Germinal center (tissue), 1 donor: ENCODE data around the gene SMAD4.

Experiments
- DNase-seq: peaks from one replicate; pipeline ENCODE4 v3.0.0; 2012; ENCODE audit warnings: mixed read lengths, low spot score

Gene SMAD4

GRCh38 chr18:51021226-51021965, 8.6 kb upstream of the SMAD4 start:
- no peak for DNase-seq

DNA sequence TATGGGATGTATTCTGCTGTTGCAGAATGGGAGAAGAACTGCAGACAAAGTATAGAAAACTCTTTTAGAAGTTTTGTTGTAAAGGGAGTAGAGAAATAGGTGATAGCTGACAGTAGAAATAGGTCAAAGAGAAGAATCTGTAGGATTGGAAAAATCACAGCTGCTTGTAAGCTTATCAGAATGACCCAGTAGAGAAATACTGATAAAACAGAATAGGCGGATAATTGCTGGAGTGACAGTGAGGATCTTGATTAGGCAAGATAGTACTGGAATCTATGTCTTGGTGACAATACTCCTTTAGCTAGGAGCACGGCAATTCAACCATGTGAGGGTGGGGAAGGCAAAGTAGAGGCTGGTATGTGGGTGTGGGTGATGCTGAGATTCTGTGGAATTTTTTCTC, 4.5 kb upstream of the SMAD4 start:
- DNase-seq, result no peak

GRCh38 chr18:51028201-51028805, 1.7 kb upstream of the SMAD4 start:
- no peak for DNase-seq

DNA sequence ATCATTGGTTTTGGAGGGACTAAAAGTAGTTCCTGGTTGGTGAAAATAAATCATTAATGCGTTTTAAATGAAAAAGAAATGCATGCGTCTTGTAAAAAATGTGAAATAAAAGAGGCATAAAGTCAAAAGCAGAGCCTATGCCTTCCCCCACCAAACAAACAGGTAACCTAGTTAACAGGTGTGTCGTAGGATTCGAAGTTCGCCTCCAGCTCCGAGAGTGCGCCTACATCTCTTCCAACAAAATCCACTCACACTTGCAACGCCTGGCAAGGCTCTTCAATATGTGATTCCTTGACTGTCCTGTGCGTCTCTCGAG, 677 bp upstream of the SMAD4 start:
- DNase-seq, result no peak

GRCh38 chr18:51030537-51031258, 685 bp downstream of the SMAD4 start:
- DNase-seq, result peak; percentile 73

GRCh38 chr18:51032193-51032592, 2.2 kb downstream of the SMAD4 start:
- no peak for DNase-seq

DNA sequence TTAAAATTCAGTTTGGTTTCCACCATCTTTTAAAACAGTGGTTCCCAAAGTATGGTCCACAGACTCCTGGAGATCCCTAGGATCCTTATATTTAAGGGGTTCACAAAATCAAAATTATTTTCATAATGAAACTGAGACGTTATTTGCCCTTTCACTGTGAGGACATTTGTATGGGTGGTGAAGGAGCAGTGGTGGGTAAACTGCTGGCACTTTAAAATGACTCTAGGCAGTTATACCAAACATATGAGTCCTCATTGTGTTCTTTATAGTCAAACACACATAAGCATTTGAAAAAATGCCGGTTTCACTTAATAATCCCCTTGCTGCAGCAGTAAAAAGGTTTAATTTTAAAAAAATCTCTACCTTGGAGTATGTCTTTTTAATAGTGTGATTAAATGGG, 7.2 kb downstream of the SMAD4 start:
- DNase-seq, result no peak

DNA sequence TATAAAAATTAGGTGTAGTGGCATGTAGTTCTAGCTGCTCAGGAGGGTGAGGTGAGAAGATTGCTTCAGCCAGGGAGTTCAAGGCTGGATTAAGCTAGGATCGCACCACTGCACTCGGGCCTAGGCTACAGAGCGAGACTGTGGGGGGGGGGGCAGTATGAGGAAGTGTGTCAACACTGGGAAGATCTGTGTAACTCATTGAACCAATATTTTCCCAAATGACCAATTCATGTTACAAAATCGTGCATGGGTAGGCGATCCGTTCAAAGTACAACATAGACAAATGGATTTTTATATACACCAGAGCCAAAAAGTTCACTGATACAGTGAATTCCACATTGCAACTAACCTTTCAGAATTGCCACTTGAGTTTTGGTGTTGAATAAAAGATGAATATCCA, 8.1 kb downstream of the SMAD4 start:
- DNase-seq, result no peak

DNA sequence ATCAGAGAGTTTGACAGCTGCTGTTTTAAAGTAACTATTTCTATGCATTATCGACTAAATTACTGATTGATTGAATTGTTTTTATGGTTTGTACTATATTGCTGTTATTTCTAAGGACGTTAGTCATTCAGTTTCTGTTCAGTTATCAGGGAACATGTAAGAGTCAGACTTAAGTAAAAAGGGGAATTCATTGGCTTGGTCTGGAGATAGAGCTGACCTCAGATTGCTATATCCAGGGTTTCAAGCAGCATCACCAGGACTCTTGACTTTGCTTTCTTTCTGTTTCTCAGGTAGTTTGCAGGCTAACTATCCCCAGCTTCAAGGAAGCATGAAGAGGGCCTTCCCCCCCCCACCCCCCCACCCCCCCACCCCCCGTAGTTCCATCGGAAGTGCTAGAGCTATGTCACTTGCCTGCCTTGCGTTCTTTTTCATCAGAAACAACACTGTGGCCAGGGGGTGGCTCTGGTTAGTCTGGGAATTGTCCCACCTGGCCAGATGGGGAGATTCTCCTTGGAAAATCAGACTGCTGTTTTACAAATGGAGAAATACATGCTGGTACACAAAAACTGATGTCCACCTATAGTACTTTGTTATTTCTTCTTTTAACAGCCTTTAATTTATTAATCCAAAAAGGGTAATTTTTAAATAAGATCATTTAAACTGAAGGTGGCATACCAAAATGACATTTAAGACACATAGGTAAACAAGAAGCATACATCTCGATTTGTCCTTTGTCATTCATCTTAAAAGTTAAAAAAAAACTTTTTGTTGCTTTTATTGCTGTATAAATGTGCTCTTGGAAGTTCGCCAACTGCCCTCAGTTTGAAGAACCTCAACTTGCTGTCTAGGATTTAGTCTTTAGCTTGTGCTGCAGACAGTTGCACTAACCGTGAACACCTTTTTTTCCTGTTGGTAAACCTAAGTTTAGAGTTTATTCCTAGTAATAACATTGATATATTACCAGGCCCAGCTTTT, 9.4 kb downstream of the SMAD4 start:
- DNase-seq, result no peak

DNA sequence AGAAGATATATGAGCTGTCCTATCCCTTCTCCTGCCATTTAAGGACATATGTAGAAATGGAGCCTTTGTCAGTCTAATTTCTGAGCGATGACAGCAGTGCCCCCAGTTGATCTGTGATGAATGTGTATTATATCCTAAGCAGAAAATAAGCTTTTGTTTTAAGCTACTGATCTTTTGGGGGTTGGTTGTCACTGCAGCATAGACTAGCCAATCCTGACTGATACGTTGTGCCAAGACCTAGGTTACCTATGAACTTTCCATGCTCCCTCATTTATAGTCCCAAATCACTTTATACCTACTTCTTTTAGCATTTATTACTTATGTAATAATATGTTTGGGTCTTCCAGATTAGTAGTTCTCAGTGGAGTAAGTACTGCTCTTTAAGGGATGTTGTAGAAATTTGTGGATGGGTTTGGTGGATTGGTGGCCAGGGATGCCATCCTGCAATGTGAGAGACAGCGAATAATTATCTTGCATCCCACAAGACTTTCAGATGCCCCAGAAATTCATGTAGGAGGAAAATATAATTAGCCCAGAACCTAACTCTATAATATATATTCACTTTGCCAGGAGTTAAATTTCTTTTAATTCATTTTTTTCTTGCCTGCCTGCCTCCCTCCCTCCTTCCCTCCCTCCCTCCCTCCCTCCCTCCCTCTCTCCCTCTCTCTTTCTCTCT, 11.8 kb downstream of the SMAD4 start:
- no peak for DNase-seq

GRCh38 chr18:51044928-51045585, 15.0 kb downstream of the SMAD4 start:
- DNase-seq, result no peak

DNA sequence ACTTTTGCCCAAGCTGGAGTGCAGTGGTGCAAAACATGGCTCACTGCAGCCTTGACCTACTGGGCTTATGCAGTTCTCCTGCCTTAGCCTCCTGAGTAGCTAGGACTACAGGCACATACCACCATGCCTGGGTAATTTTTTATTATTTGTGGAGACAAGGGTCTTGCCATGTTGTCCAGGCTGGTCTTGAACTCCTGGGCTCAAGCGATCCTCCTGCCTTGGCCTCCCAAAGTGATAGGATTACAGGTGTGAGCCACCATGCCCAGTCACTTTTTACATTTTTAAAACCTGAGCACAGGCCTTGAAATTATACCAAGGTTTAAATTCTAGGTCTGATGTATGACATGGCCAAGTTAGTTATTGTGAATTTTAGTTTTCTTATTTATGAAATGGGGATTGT, 18.2 kb downstream of the SMAD4 start:
- no peak for DNase-seq

DNA sequence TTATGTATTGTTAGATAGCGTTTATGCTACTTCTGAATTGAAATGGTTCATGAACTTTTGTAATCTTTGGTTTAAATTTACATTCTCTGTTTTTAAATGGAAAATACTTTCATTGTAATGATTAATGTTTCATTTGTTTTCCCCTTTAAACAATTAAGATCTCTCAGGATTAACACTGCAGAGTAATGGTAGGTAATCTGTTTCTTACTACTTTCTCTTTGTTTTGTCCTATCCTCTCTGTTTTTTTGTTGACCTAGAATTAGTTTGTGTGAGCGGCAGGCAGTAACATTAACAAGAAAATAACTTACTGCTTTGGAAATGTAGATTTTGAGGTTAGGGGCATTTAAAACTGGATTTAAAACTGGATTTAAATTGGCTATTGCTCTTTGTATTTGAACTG, 19.1 kb downstream of the SMAD4 start:
- DNase-seq, result no peak

DNA sequence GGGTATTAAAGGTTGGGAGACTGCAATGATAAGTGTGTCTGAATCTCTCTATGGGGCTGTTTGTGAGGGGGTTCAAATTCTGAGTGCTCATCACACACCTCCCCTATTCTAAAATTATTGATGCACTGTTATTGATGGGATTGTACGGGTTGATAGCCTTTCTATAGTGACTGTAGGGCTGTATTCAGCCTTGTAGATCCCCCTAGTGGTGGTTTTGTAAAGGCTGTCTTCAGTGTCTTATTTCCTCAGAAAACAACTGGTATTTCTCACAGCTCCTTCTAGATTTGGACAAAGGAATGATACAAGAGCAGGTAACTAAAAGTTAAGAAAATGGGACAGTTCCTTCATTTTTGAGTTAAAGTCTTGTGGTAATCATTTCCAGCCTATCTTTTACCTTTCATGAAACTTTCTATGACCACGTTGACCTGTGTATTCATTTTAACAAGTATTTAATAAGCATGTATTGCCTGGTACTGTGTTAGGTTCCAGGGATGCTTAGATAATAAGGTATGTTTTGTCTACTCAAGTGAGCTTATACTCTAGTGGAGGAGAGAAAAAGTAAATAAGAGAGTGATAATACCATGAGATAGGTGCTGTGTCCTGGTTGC, 21.2 kb downstream of the SMAD4 start:
- DNase-seq, result peak; percentile 22

DNA sequence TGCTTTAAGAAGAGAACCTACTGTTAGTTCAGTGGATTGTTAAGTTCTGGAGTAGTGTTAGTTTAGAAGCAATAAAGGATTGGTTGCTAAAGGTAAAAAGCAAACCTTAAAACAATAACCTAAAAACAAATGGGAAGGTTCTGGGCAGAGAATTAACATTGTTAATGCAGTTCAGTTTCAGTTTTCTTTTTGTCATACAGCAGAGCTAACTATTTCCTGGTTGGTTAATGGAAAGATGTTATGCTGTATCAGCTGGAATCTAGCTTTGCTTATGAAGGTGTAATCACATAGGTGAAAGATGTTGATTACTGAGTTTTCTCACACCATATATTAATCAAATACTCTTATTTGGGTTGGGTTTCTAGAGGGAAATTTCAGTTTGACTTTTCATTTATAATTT, 23.8 kb downstream of the SMAD4 start:
- DNase-seq, result no peak

- DNase-seq, result no peak
Measured at GRCh38 chr18:51054764-51055163, 24.8 kb downstream of the SMAD4 start.

DNA sequence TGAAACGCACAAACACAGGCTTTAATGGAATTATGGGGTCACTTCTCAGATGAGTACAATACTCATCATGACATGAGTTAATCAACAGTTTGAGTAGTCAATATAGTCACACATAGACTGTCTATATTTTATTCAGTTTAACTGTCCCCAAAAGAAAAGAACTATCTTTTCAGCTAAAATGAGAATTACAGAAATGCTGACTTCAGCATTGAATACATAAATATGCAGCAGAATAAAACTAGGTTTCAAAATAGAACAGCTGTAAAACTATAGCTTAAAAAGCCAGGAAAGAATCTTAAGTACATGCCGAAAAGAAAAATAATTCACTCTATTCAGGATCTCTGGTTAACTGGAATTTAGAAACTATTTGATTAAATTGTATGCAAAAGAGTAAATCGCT, 30.0 kb downstream of the SMAD4 start:
- DNase-seq, result no peak

- DNase-seq, result no peak
Measured at GRCh38 chr18:51064256-51064655, 34.2 kb downstream of the SMAD4 start.

GRCh38 chr18:51066273-51066672, 36.3 kb downstream of the SMAD4 start:
- DNase-seq, result no peak

GRCh38 chr18:51068105-51068504, 38.1 kb downstream of the SMAD4 start:
- DNase-seq, result no peak

DNA sequence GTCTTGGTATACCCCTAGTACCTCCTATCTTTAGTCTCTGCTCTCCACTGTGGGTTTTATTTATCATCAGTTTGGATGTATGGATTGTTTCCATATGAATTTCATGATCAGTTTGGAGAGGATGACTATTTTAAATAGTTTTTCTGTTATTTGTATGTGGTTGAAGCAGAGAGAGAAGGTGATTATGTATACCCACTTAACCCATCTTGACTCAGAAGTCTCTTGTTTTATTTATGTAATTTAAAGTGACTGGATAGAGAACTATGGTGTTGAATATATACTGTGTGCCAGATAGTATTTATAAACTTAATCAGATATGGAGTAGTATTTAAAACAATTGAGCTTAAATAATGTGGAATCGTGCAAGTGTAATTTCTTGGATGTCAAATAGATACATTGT, 39.9 kb downstream of the SMAD4 start:
- no peak for DNase-seq
